SK-N-SH treated with all-trans-retinoic acid at 6 μM for 48 hours (cell line): ENCODE measurements around the gene TSPO.

Source experiments
- ATAC-seq: fragments of 200-7000 bp; cut with Tn5 transposase; 3 replicates; pipeline ENCODE4 v1.9.1; 2020; ENCODE audit warnings: mild to moderate bottlenecking, moderate library complexity
- ARNTL ChIP-seq: fragments of 450-650 bp; formaldehyde crosslinking; IDR thresholded peaks from 2 replicates; pipeline ENCODE4 v1.5.0; 2020; ENCODE audit warnings: low read depth, mild to moderate bottlenecking, moderate library complexity, borderline replicate concordance
- BACH2 ChIP-seq: fragments of 250-450 bp; sonication (Bioruptor Pico); IDR thresholded peaks from 2 replicates; pipeline ENCODE4 v1.9.0; 2021; ENCODE audit warnings: mild to moderate bottlenecking, borderline replicate concordance
- CREB5 ChIP-seq: fragments of 250-450 bp; sonication (Bioruptor Pico); IDR thresholded peaks from 2 replicates; pipeline ENCODE4 v1.5.1; 2020; ENCODE audit warnings: low read depth, mild to moderate bottlenecking, moderate library complexity
- CSDC2 ChIP-seq: fragments of 250-450 bp; sonication (Bioruptor Pico); IDR thresholded peaks from 2 replicates; pipeline ENCODE4 v1.5.0; 2020; ENCODE audit warnings: mild to moderate bottlenecking, moderate library complexity
- ESRRG ChIP-seq: fragments of 250-450 bp; sonication (Bioruptor Pico); IDR thresholded peaks from 2 replicates; pipeline ENCODE4 v1.6.1; 2021; ENCODE audit warnings: mild to moderate bottlenecking
- ISL1 ChIP-seq: fragments of 250-450 bp; sonication (Bioruptor Pico); IDR thresholded peaks from 2 replicates; pipeline ENCODE4 v2.1.2; 2022; ENCODE audit warnings: mild to moderate bottlenecking, moderate library complexity
- OSR1 ChIP-seq: fragments of 250-450 bp; sonication (Bioruptor Pico); IDR thresholded peaks from 2 replicates; pipeline ENCODE4 v1.8.0; 2022; ENCODE audit warnings: moderate library complexity, mild to moderate bottlenecking, inconsistent platforms
- POU6F1 ChIP-seq: fragments of 250-450 bp; sonication (Bioruptor Pico); IDR thresholded peaks from 2 replicates; pipeline ENCODE4 v1.8.0; 2021; ENCODE audit warnings: low read depth, mild to moderate bottlenecking, moderate library complexity, borderline replicate concordance
- PPARA ChIP-seq: fragments of 250-450 bp; sonication (Bioruptor Pico); IDR thresholded peaks from 2 replicates; pipeline ENCODE4 v1.5.0; 2020; ENCODE audit warnings: mild to moderate bottlenecking, borderline replicate concordance
- RARB ChIP-seq: fragments of 250-450 bp; sonication (Bioruptor Pico); IDR thresholded peaks from 2 replicates; pipeline ENCODE4 v1.8.0; 2021; ENCODE audit warnings: mild to moderate bottlenecking, moderate library complexity
- SNAI2 ChIP-seq: fragments of 250-450 bp; sonication (Bioruptor Pico); IDR thresholded peaks from 2 replicates; pipeline ENCODE4 v1.5.0; 2020; ENCODE audit warnings: mild to moderate bottlenecking, moderate library complexity
- TCF4 ChIP-seq: fragments of 250-450 bp; sonication (Bioruptor Pico); IDR thresholded peaks from 2 replicates; pipeline ENCODE4 v1.8.0; 2021; ENCODE audit warnings: mild to moderate bottlenecking, moderate library complexity, borderline replicate concordance
- TOX ChIP-seq: fragments of 250-450 bp; sonication (Bioruptor Pico); IDR thresholded peaks from 2 replicates; pipeline ENCODE4 v1.8.0; 2021; ENCODE audit warnings: mild to moderate bottlenecking, moderate library complexity, borderline replicate concordance
- ZC3H10 ChIP-seq: fragments of 250-450 bp; sonication (Bioruptor Pico); IDR thresholded peaks from 2 replicates; pipeline ENCODE4 v1.5.1; 2021; ENCODE audit warnings: mild to moderate bottlenecking, moderate library complexity
- ZNF565 ChIP-seq: fragments of 450-650 bp; formaldehyde crosslinking; conservative IDR thresholded peaks from 2 replicates; pipeline ENCODE4 v1.5.0; 2020; ENCODE audit warnings: low read depth, mild to moderate bottlenecking, moderate library complexity
- ZNF70 ChIP-seq: fragments of 450-650 bp; formaldehyde crosslinking; IDR thresholded peaks from 2 replicates; pipeline ENCODE4 v1.5.0; 2020; ENCODE audit warnings: mild to moderate bottlenecking, moderate library complexity
- ZNF8 ChIP-seq: fragments of 450-650 bp; formaldehyde crosslinking; IDR thresholded peaks from 2 replicates; pipeline ENCODE4 v1.5.0; 2020; ENCODE audit warnings: mild to moderate bottlenecking, moderate library complexity
- TF ChIP-seq, protein P1 (sequence below): fragments of 250-450 bp; sonication (Bioruptor Pico); IDR thresholded peaks from 2 replicates; pipeline ENCODE4 v1.8.0; 2020; ENCODE audit warnings: mild to moderate bottlenecking, moderate library complexity, borderline replicate concordance
- TF ChIP-seq, protein P2 (sequence below): fragments of 250-450 bp; sonication (Bioruptor Pico); IDR thresholded peaks from 2 replicates; pipeline ENCODE4 v1.5.1; 2021; ENCODE audit warnings: mild to moderate bottlenecking, moderate library complexity

Gene TSPO

DNA sequence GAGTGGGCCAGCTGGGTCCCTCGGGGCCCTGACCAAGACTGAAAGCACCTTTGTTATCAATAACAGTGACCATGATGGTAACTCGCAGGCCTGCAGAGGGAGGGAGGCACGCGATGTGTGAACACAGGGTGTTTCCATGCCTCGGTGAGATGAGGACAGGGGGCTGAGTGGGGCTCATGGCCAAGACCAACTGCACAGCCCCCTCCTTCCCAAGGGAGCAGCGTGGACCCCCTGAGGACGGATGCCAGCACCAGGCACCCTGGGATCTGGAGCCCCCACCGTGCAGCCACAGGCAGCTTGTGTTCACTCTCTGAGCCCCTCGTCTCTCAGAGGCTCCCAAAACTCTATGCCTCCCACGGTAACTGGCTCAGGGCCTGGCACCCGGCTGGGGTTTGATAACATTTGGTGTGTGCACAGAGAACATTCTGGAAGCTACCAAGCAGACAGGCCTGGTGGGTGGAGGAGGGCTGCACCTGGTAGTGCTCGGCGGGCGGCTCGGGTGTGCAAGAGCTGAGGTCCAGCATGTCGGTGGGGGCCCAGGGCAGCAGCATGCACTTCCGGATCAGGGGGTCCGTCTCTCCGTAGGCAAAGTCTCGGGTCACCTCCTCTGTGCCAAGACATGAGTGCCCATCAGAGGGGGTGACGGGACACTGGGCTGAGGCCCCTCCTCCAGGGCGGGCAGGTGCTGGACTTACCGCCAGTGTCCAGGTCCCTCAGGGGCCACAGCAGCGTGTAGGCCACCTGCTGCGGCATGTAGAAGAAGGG, 28.0 kb downstream of the TSPO start:
- ATAC-seq, result no peak
- no peak for TF ChIP-seq BACH2 (CRISPR knock-in tag)
- TF ChIP-seq ESRRG (CRISPR knock-in tag), result no peak
- no peak for TF ChIP-seq ZNF565 (CRISPR knock-in tag)
- no peak for TF ChIP-seq ISL1 (CRISPR knock-in tag)
- TF ChIP-seq OSR1 (CRISPR knock-in tag), result no peak
- no peak for TF ChIP-seq POU6F1 (CRISPR knock-in tag)
- TF ChIP-seq, protein P1, sequence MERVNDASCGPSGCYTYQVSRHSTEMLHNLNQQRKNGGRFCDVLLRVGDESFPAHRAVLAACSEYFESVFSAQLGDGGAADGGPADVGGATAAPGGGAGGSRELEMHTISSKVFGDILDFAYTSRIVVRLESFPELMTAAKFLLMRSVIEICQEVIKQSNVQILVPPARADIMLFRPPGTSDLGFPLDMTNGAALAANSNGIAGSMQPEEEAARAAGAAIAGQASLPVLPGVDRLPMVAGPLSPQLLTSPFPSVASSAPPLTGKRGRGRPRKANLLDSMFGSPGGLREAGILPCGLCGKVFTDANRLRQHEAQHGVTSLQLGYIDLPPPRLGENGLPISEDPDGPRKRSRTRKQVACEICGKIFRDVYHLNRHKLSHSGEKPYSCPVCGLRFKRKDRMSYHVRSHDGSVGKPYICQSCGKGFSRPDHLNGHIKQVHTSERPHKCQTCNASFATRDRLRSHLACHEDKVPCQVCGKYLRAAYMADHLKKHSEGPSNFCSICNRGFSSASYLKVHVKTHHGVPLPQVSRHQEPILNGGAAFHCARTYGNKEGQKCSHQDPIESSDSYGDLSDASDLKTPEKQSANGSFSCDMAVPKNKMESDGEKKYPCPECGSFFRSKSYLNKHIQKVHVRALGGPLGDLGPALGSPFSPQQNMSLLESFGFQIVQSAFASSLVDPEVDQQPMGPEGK (CRISPR knock-in tag), result no peak
- no peak for TF ChIP-seq CREB5 (CRISPR knock-in tag)
- no peak for TF ChIP-seq TOX
- no peak for TF ChIP-seq TCF4 (CRISPR knock-in tag)
- TF ChIP-seq CSDC2 (CRISPR knock-in tag), result no peak
- TF ChIP-seq SNAI2, result no peak
- TF ChIP-seq RARB (CRISPR knock-in tag), result no peak
- TF ChIP-seq ARNTL (CRISPR knock-in tag), result no peak
- TF ChIP-seq ZNF8 (CRISPR knock-in tag), result no peak
- TF ChIP-seq, all 23 proteins: peak for 0

DNA sequence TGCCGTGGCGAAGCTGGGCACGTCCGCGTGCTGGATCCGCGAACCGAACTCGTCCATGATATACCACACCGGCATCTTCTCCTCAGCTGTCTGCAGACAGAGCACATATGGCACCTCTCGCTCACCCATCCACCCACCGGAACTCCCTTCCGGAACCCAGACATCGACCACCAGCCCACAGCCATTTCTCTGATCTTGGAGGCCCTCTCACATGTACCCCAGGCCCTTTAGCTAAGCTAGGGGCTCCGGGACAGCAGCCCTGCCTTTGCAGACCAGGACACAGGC, 28.5 kb downstream of the TSPO start:
- no peak for TF ChIP-seq ESRRG (CRISPR knock-in tag)
- TF ChIP-seq ZNF565 (CRISPR knock-in tag), result no peak
- TF ChIP-seq BACH2 (CRISPR knock-in tag), result no peak
- TF ChIP-seq, all 23 proteins: peak for 0
- no peak for ATAC-seq

- no peak for TF ChIP-seq ZNF8 (CRISPR knock-in tag)
- TF ChIP-seq RARB (CRISPR knock-in tag), result no peak
- TF ChIP-seq ESRRG (CRISPR knock-in tag), result no peak
- TF ChIP-seq TCF4 (CRISPR knock-in tag), result no peak
- no peak for TF ChIP-seq ISL1 (CRISPR knock-in tag)
- TF ChIP-seq, protein P2, sequence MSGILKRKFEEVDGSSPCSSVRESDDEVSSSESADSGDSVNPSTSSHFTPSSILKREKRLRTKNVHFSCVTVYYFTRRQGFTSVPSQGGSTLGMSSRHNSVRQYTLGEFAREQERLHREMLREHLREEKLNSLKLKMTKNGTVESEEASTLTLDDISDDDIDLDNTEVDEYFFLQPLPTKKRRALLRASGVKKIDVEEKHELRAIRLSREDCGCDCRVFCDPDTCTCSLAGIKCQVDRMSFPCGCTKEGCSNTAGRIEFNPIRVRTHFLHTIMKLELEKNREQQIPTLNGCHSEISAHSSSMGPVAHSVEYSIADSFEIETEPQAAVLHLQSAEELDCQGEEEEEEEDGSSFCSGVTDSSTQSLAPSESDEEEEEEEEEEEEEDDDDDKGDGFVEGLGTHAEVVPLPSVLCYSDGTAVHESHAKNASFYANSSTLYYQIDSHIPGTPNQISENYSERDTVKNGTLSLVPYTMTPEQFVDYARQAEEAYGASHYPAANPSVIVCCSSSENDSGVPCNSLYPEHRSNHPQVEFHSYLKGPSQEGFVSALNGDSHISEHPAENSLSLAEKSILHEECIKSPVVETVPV (CRISPR knock-in tag), result no peak
- no peak for TF ChIP-seq SNAI2
- TF ChIP-seq ZNF70 (CRISPR knock-in tag), result no peak
- TF ChIP-seq, all 23 proteins: peak for 0
- no peak for ATAC-seq
Measured at GRCh38 chr22:43180670-43181069, 29.3 kb downstream of the TSPO start.

GRCh38 chr22:43181321-43182076, 30.1 kb downstream of the TSPO start:
- ATAC-seq, result no peak

More at GRCh38 chr22:43181321-43182076, 30.1 kb downstream of the TSPO start:
- TF ChIP-seq ISL1 (CRISPR knock-in tag) (no peak), ZNF565 (CRISPR knock-in tag) (no peak), ESRRG (CRISPR knock-in tag) (no peak), BACH2 (CRISPR knock-in tag) (no peak), ZNF70 (CRISPR knock-in tag) (no peak), PPARA (CRISPR knock-in tag) (no peak), ZC3H10 (CRISPR knock-in tag) (no peak)
- TF ChIP-seq, protein P2 (CRISPR knock-in tag), result no peak
